Loucy (cell line): ENCODE data around the gene TEX19.

ENCODE experiments used
- CTCF ChIP-seq: fragments of 200-600 bp; sonication (generic); conservative IDR thresholded peaks from 2 replicates; pipeline ENCODE4 v1.5.1; 2014; ENCODE audit warnings: mild to moderate bottlenecking, antibody characterized with exemption, low read length
- EZH2phosphoT487 ChIP-seq: fragments of 200-600 bp; IDR thresholded peaks from 2 replicates; pipeline ENCODE4 v1.6.1; 2018; ENCODE audit warnings: antibody characterized with exemption, mild to moderate bottlenecking, moderate library complexity, borderline replicate concordance

- TF ChIP-seq CTCF (no peak), EZH2phosphoT487 (no peak)
Observed at GRCh38 chr17:82329683-82330321, 29.2 kb upstream of the TEX19 start.
